ENCODE data around the gene CNNM2. TPM values are rescaled to one million over a fixed set of nuclear protein-coding genes. Genes with fewer than 3 reads are reported as not detected.

The CNNM2 gene
- total RNA-seq, 6 experiments from 2014 or later = 5.2 to 7.6 (median 6.5) TPM

DNA sequence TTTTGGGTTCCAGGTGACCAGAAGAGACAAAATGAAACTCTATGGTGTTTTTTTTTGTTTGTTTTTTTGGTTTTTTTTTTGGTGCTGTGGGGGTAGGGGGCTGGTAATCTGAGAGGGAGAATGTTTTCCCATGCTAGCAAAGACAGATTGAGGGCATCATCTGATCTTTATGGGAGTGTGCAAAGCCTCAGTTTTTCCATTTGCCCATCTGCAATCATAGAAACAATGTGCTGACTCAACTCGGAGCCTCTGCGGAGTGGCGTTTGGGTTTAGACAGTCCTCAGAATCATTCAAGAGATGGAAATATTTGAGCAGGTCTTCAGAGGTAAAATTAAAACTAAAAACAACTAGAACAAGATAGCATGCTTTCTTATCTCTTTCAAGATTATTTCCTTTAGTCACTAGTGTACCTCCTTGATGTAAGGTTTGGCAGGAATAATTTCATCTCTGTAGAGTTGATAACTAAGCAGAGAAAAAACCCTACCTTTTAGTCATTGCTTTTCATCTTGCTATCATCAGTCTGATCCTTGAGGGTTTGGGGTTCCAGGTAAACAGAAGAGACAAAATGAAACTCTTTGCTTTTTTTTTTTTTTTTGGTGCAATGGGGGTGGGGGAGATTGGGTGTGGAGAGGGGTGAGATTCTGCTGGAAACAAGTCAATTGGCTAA, 18.0 kb downstream of the CNNM2 start:
- ATAC-seq = no peak
- no peak overlapping the region for H3K4me3 ChIP-seq
- no peaks in the 10 kb centered on the region for H3K36me3 ChIP-seq
- intact Hi-C loops (cut with DNase I) = no loop called here
- H3K9me3 ChIP-seq = no peaks in the 10 kb centered on the region
- 90% methylated on average over 3 of the region's 3 CpGs for WGBS (ENCODE audit: insufficient coverage, low coverage, low lambda C conversion rate, missing lambda C conversion rate)
- TF ChIP-seq POLR2A (IDR thresholded peaks at IDR 0.05) = no peak
- no peak for TF ChIP-seq CTCF (IDR thresholded peaks at IDR 0.05)
- no peaks in the 10 kb centered on the region for H3K27me3 ChIP-seq
- no peak overlapping the region for H3K27ac ChIP-seq
- no peak for DNase-seq
- no peaks in the 10 kb centered on the region for H3K4me1 ChIP-seq

DNA sequence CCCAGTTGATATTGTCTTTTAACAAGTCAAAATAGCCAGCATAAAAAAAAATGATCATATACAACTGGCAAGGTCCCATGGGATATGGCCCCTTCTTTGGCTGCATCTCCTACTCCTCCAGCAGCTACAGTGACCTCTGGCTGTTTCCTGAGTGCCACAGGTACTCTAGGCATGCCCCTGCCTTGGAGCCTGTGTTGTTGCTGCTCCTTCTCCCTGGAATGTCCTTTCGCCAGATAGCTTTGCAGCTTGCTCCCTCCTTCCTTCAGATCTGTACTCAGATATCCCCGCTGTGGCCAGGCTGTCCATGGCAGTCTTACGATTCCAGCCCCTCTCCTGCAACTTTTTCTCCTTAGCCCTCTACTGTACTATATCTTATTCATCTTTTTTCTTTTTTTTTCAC, 23.3 kb downstream of the CNNM2 start:
- TF ChIP-seq CTCF (IDR thresholded peaks at IDR 0.05) = no peak
- TF ChIP-seq POLR2A (IDR thresholded peaks at IDR 0.05) = no peak

GRCh38 chr10:102945449-102945848, 27.4 kb downstream of the CNNM2 start:
- H3K4me3 ChIP-seq = no peak overlapping the region
- no peaks in the 10 kb centered on the region for H3K9me3 ChIP-seq
- no peaks in the 10 kb centered on the region for H3K4me1 ChIP-seq
- no peak overlapping the region for H3K27ac ChIP-seq
- DNase-seq (no peak), ATAC-seq (no peak)
- TF ChIP-seq CTCF (IDR thresholded peaks at IDR 0.05) (no peak), POLR2A (IDR thresholded peaks at IDR 0.05) (no peak)
- H3K27me3 ChIP-seq = no peaks in the 10 kb centered on the region
- intact Hi-C loops (cut with DNase I) = no loop called here
- WGBS (ENCODE audit: insufficient coverage, low coverage, low lambda C conversion rate, missing lambda C conversion rate) = 88% methylated on average over 2 of the region's 3 CpGs
- H3K36me3 ChIP-seq = no peaks in the 10 kb centered on the region

More for the DNA sequence above, 23.3 kb downstream of the CNNM2 start:
- DNase-seq (no peak), ATAC-seq (no peak)
- Histone ChIP-seq H3K27ac (no peak overlapping the region), H3K36me3 (no peaks in the 10 kb centered on the region), H3K4me3 (no peak overlapping the region), H3K27me3 (no peaks in the 10 kb centered on the region), H3K9me3 (no peaks in the 10 kb centered on the region), H3K4me1 (no peaks in the 10 kb centered on the region)
- intact Hi-C loops (cut with DNase I) = no loop called here
- 83% methylated on average over 1 of the region's 3 CpGs for WGBS (ENCODE audit: insufficient coverage, low coverage, low lambda C conversion rate, missing lambda C conversion rate)

- no peaks in the 10 kb centered on the region for H3K4me1 ChIP-seq
- no peak overlapping the region for H3K27ac ChIP-seq
- H3K9me3 ChIP-seq = no peaks in the 10 kb centered on the region
- WGBS (ENCODE audit: insufficient coverage, low coverage, low lambda C conversion rate, missing lambda C conversion rate) = 100% methylated on average over 2 of the region's 2 CpGs
- no peak for TF ChIP-seq CTCF (IDR thresholded peaks at IDR 0.05)
- TF ChIP-seq POLR2A (IDR thresholded peaks at IDR 0.05) = no peak
- H3K27me3 ChIP-seq = no peaks in the 10 kb centered on the region
- ATAC-seq = no peak
- intact Hi-C loops (cut with DNase I) = no loop called here
- no peaks in the 10 kb centered on the region for H3K36me3 ChIP-seq
- no peak overlapping the region for H3K4me3 ChIP-seq
- DNase-seq = no peak
Measured at GRCh38 chr10:102945962-102946361, 27.9 kb downstream of the CNNM2 start.

Measured in right lobe of liver (tissue), 6 donors.